Spleen (tissue), 11 donors: ENCODE measurements around the gene ANO2. TPM values are rescaled to one million over a fixed set of nuclear protein-coding genes. Genes with fewer than 3 reads are reported as not detected.
A peak's percentile ranks its signal among the peaks of the same experiment; 100 is the strongest.

Source experiments
- DNase-seq: peaks from one replicate; pipeline ENCODE4 v3.0.0-alpha.2; 2020
- H3K27ac ChIP-seq, 8 donors: fragments of 200-600 bp; sonication (generic) in 7 of 8; 1 replicate in 4 of 8; 2 replicates in 4 of 8; pipeline versions ENCODE4 v1.5.0 to v1.8.0; 2016 to 2021; ENCODE audit warnings: inconsistent platforms in 4 of 8, mild to moderate bottlenecking in 4 of 8, moderate library complexity in 1 of 8
- H3K27me3 ChIP-seq, 7 donors: fragments of 200-600 bp; sonication (generic) in 6 of 7; replicated peaks in 1 of 7; 1 replicate in 4 of 7; 2 replicates in 3 of 7; pipeline versions ENCODE4 v1.5.0 to v1.8.0; 2016 to 2021; ENCODE audit warnings: inconsistent platforms in 3 of 7, mild to moderate bottlenecking in 1 of 7
- H3K36me3 ChIP-seq, 6 donors: fragments of 200-600 bp; sonication (generic) in 5 of 6; 1 replicate in 4 of 6; 2 replicates in 2 of 6; pipeline versions ENCODE4 v1.5.0 to v1.8.0; 2016 to 2021; ENCODE audit warnings: inconsistent platforms in 2 of 6
- H3K4me1 ChIP-seq, 6 donors: fragments of 200-600 bp; sonication (generic) in 5 of 6; 1 replicate in 3 of 6; 2 replicates in 3 of 6; pipeline versions ENCODE4 v1.5.0 to v1.8.0; 2016 to 2021; ENCODE audit warnings: inconsistent platforms in 3 of 6
- H3K4me3 ChIP-seq, 8 donors: fragments of 200-600 bp; sonication (generic) in 7 of 8; 1 replicate in 4 of 8; 2 replicates in 4 of 8; pipeline versions ENCODE4 v1.5.0 to v1.8.0; 2016 to 2021; ENCODE audit warnings: inconsistent platforms in 4 of 8, mild to moderate bottlenecking in 4 of 8, moderate library complexity in 2 of 8
- H3K9me3 ChIP-seq, 8 donors: fragments of 200-600 bp; sonication (generic) in 7 of 8; 1 replicate in 4 of 8; 2 replicates in 4 of 8; pipeline versions ENCODE4 v1.5.0 to v1.8.0; 2016 to 2021; ENCODE audit warnings: inconsistent platforms in 4 of 8
- CTCF ChIP-seq, 11 experiments: fragments of 200-600 bp in 7 of 11; fragments of 450-650 bp in 4 of 11; sonication (generic) in 4 of 11; IDR thresholded peaks in 8 of 11; conservative IDR thresholded peaks in 3 of 11; 1 replicate in 7 of 11; 2 replicates in 4 of 11; pipeline versions ENCODE4 v1.4.0 to v1.8.0; 2016 to 2021; ENCODE audit warnings: antibody characterized with exemption in 11 of 11, inconsistent platforms in 4 of 11, mild to moderate bottlenecking in 1 of 11
- POLR2A ChIP-seq, 3 donors: fragments of 450-650 bp; IDR thresholded peaks; one replicate each; pipeline ENCODE4 v1.5.1; 2017; ENCODE audit warnings: antibody characterized with exemption in 3 of 3, mild to moderate bottlenecking in 1 of 3
- POLR2AphosphoS5 ChIP-seq, 3 donors: sonication (generic); formaldehyde crosslinking; IDR thresholded peaks; one replicate each; pipeline ENCODE4 v1.5.1; 2017; ENCODE audit warnings: antibody characterized with exemption in 3 of 3
- WGBS, 5 donors: extraction: QIAGEN DNeasy Blood & Tissue Kit in 3 of 5; methylation state at CpG; one replicate each; pipeline versions ENCODE4 v1.1.5 to v1.1.7; 2013 to 2018; 5-methylcytosine and 5-hydroxymethylcytosine counted together
- intact Hi-C: fragments of 100-400 bp; cut with DNase I; formaldehyde crosslinking; loops from one replicate; pipeline ENCODE4 v1.15.0; 2023; ENCODE audit warnings: low total_unique reads
- polyA plus RNA-seq, 3 donors: library from polyadenylated mRNA; stranded (reverse); fragments of 200-250 nt; gene quantifications; one replicate each; pipeline ENCODE4 v1.2.1, GENCODE V29; 2013
- total RNA-seq, 7 donors: library from RNA; depleted of rRNA in 3 of 7; stranded (reverse); fragments of >200 nt in 3 of 7; fragmentation: NEBNext Ultra II Directional in 4 of 7; extraction: Animal tissue kit (Norgen Biotek cat#: 25700) in 4 of 7; gene quantifications; one replicate each; pipeline versions ENCODE4 v1.1.0 to v1.2.1, GENCODE V29; 2016 to 2021
- donor health status: healthy with polysubstance abuse.
- donor health status: DM: no; HTN: no; CAD: no; lungs with moderate emphysema.
- donor health status: DM: no; HTN: no; CAD: no.
- donor health status: Bipolar disorder and iron deficiency.
- donor health status: healthy.
- donor health status: DM: no; HTN: no; CAD: no.
- donor health status: DM: yes; HTN: yes; CAD: no.

ANO2 gene
- total and polyA plus RNA-seq, 10 donors = 1.1 to 35.1 (median 14.2) TPM

- no peak overlapping the region for H3K27ac ChIP-seq
- H3K27me3 ChIP-seq = peaks cover 0 to 67% (median 28%) of the 10 kb centered on the region in 7 donors
- WGBS, 5 donors = 82 to 96% (median 85%) methylated on average over 8 of the region's 8 CpGs
- no peaks in the 10 kb centered on the region for H3K9me3 ChIP-seq
- H3K4me3 ChIP-seq = no peak overlapping the region
- peaks cover 0 to 13% (median 4%) of the 10 kb centered on the region in 6 donors for H3K4me1 ChIP-seq
- peaks cover 0 to 14% (median 6%) of the 10 kb centered on the region in 6 donors for H3K36me3 ChIP-seq
- TF ChIP-seq POLR2A (IDR thresholded peaks at IDR 0.05) (no peak), POLR2AphosphoS5 (IDR thresholded peaks at IDR 0.05) (peak in 1 of 3 donors; percentile 4), CTCF (IDR thresholded peaks at IDR 0.05 in 8 of 11, conservative IDR thresholded peaks at IDR 0.05 in 3 of 11) (no peak)
- intact Hi-C loops = no loop called here
- DNase-seq = no peak
These were observed 1.0 kb downstream of the ANO2 start for GRCh38 chr12:5944053-5944452.

DNA sequence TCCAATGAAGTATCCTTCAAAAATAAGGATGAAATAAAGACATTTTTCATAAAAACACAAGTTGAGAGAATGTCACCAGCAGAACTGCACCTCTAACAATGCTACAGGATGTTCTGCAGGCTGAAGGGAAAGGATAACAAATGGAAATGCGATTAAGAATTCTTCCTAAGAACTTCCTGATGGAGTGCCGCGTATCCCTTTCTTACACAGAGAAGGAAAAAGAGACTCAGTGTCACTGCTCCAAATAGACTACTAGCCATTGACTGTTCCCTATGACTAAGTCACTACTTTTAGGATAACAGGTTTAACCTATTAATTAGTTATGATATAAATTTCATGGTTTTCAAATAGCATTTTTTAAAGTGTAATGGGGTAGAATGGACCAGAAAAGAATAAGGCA, 3.2 kb downstream of the ANO2 start:
- Histone ChIP-seq H3K9me3 (no peaks in the 10 kb centered on the region), H3K36me3 (peaks cover 0 to 4% (median 0%) of the 10 kb centered on the region in 6 donors), H3K4me3 (no peak overlapping the region), H3K27ac (no peak overlapping the region), H3K27me3 (peaks cover 0 to 67% (median 22%) of the 10 kb centered on the region in 7 donors), H3K4me1 (peaks cover 0 to 13% (median 4%) of the 10 kb centered on the region in 6 donors)
- WGBS, 5 donors = 66 to 85% (median 80%) methylated on average over 3 of the region's 3 CpGs
- intact Hi-C loops = no loop called here
- no peak for TF ChIP-seq POLR2AphosphoS5 (IDR thresholded peaks at IDR 0.05)
- no peak for TF ChIP-seq CTCF (IDR thresholded peaks at IDR 0.05 in 8 of 11, conservative IDR thresholded peaks at IDR 0.05 in 3 of 11)
- no peak for TF ChIP-seq POLR2A (IDR thresholded peaks at IDR 0.05)
- DNase-seq = no peak

DNA sequence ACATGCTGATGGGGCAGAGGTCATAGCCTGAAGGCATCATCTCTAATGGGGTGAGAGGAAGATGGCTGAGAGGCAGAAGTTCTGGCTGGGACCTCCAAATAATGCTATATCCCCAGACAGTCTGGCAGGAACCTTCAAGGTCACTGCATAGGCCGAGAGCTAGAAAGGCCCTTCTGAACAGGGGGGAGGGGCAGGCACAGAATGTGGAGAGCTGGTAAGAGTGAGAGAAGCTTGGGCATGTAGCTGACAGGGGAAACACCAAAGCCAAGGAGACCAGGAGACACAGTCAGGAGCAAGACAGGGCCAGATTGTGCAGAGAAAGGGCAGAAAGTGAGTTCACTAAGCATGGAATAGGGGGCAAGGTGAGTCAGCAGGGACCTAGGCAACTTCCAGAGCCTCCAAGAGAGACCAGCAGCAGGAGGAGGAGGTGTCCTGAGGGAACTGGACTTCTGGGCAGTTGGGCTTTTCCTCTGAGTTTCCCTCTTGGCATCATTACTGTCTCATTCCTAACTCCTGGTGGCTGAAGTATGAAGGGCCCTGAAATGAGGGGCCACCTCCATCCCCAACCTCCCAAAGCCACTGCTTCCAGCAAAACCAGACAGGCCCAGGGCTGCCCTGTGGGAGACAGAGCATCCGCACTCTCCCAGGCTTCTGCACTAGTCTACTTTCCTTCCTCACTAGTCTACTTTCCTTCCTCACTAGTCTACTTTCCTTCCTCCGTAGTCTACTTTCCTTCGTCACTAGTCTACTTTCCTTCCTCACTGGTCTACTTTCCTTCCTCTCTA, 17.1 kb downstream of the ANO2 start:
- no peak for DNase-seq
- 63 to 84% (median 80%) methylated on average over 2 to 4 of the region's 4 CpGs for WGBS, 5 donors

More for the DNA sequence above, 17.1 kb downstream of the ANO2 start:
- peaks cover 0 to 28% (median 0%) of the 10 kb centered on the region in 7 donors for H3K27me3 ChIP-seq
- TF ChIP-seq POLR2A (IDR thresholded peaks at IDR 0.05) (no peak), CTCF (IDR thresholded peaks at IDR 0.05 in 8 of 11, conservative IDR thresholded peaks at IDR 0.05 in 3 of 11) (no peak), POLR2AphosphoS5 (IDR thresholded peaks at IDR 0.05) (peak in 1 of 3 donors; percentile 7)
- H3K27ac ChIP-seq = no peak overlapping the region
- H3K4me1 ChIP-seq = no peaks in the 10 kb centered on the region
- no peak overlapping the region for H3K4me3 ChIP-seq
- intact Hi-C loops = no loop called here
- no peaks in the 10 kb centered on the region for H3K36me3 ChIP-seq
- H3K9me3 ChIP-seq = no peaks in the 10 kb centered on the region
